ENCODE measurements around the gene CCDC187.

DNA sequence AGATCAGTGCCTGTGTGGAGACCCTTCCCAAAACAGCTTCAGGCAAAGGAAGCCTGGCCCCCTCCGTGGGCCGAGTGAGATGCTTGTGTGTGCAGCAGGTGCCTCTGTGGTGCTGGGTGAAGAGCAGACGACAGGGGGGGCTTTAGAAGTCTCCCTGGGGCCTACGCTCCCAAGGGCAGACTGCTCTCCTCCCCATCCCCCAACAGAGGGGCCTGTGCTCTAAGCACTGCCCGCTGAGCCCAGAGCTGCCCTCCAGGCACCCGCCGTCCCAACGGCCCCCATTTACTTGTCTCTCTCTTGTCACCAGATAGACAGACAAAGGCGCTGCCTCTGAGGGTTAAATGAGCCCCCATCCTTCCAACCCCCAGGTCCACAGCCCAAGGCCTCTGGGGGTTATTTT, 96.3 kb downstream of the CCDC187 start:
- TF ChIP-seq, protein P1, sequence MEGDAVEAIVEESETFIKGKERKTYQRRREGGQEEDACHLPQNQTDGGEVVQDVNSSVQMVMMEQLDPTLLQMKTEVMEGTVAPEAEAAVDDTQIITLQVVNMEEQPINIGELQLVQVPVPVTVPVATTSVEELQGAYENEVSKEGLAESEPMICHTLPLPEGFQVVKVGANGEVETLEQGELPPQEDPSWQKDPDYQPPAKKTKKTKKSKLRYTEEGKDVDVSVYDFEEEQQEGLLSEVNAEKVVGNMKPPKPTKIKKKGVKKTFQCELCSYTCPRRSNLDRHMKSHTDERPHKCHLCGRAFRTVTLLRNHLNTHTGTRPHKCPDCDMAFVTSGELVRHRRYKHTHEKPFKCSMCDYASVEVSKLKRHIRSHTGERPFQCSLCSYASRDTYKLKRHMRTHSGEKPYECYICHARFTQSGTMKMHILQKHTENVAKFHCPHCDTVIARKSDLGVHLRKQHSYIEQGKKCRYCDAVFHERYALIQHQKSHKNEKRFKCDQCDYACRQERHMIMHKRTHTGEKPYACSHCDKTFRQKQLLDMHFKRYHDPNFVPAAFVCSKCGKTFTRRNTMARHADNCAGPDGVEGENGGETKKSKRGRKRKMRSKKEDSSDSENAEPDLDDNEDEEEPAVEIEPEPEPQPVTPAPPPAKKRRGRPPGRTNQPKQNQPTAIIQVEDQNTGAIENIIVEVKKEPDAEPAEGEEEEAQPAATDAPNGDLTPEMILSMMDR (IDR thresholded peaks at IDR 0.05) = no peak
- no peak for TF ChIP-seq POLR2A (IDR thresholded peaks at IDR 0.05)
